Right forelimb (tissue), 1 donor: Measurements from ENCODE around the gene PRKCQ.

Source experiments
- DNase-seq: peaks from one replicate; pipeline ENCODE4 v3.0.0-alpha.2; 2018

PRKCQ gene

DNA sequence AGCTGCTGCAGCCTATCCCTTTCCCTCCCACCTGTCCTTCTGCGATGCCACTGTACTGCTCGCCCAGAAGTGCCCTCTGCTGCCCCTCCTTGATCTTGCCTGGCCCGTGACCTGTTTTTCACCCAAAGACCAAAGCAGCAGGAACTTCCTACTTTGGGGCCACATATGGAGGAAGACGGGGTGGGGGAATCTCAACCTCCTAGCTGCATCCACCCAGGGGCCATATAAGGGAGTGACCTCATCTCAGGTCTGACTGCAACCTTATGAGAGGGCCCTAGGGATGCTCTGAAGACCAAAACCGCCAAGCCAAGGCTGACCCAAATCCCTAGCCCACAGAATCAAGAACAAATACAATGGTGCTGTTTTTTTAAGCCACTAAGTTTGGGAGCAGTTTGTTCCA is 15.7 kb downstream of the PRKCQ start:
- no peak for DNase-seq

DNA sequence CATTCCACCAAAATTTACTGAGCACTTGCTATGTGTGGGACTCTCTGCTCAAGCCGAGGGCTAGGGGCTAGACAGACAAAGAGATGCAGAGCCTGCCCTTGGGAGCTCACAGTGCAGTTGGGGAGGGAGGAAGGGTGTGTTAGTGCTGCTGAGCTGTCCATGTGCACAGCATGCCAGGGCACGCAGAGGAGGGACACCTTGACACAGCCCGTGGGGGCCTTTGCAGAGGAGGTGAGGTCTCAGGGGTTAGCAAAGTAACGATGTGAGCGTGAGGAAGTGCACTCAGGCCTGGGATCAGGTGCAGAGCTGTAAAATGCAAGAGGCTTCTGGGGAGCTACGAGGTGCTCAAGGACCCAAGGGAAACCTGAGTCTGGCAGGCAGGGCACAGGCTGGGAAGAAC is 16.3 kb downstream of the PRKCQ start:
- no peak for DNase-seq

DNA sequence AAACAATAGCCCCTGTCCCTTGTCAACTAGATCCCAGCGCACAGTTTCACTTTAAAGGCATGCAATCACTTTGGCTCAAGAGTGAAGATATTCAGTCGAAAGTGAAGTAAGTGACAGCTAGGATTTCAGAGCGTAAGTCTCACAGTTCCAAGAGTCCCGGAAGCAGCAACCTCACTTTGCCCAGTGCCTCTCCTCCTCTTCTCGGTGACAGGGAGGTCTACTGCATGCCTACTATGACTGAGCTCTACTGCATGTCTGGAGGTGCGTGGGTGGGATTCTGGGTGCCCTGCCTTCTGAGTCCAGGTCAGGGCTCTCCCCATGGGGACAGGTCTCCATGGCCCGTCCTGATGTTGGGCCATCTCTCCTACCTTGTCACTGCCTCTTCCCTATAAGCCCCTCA is 17.0 kb downstream of the PRKCQ start:
- no peak for DNase-seq

DNA sequence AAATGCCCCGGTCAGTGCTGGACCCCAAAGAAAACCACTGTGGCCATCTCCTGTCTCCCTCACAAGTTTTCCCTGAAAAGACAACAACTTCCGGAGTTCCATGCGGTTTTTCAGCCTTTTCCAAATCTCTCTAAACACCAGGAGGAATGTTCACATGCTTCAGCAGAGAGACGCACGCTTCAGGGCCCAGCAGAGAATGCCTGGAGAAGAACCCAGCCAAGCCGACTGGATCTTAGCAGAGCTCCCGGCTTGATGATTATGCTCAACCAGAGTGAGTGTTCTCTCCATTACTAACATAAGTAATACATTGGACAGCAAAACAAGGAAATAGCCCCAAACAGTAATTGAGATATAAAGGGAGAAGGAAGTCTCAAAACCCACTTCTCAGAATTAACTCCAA is 17.9 kb downstream of the PRKCQ start:
- no peak for DNase-seq

DNA sequence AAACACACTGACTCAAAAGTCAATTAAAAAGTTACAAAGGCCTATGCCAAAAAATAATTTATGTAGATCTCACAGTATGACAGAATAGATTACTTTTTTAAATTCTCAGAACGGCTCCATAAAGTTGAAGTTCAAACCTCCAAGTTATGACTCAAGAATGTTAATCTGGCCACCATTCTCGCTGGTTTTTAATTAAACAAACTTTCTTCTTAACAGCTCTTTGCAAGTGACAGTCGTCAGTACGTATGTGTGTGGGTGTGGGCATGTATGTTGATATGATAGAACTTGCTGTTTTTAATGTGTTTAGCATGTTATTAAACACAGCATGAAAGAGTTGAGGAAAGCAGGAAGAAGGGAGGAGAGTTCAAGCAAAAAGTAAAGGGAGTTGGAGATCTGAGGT is 18.5 kb downstream of the PRKCQ start:
- DNase-seq = no peak

DNA sequence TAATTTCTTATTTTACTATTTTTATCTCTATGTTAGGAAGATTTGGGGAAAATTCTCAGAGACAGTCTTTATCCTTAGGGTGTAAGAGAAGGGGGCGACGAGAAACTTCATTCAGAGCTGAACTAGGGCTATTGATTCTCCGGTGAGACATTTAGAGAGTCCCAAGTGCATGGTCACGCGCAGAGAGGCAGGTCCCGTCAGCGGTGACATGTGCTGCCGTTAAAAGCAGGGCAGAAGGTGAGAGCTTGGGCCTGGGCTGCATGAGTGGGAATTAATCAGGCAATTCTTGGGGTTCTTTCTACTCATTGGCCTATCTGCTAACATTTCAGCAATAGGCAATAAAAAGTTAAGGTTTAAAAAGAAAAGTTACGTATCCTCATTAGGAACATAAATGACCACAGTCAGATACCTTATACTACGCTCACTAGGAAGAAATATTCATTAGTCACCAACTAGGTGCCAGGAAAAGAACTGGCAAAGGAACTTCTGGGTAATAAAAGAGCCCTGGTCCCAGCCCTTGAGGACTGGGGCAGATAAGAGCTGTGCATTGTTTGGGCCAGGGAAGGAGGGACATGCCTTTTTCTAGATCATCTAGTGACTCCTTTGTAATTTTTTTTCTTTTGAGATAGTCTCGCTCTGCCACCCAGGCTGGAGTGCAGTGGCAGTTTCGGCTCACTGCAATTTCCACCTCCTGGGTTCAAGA is 21.2 kb downstream of the PRKCQ start:
- no peak for DNase-seq

DNA sequence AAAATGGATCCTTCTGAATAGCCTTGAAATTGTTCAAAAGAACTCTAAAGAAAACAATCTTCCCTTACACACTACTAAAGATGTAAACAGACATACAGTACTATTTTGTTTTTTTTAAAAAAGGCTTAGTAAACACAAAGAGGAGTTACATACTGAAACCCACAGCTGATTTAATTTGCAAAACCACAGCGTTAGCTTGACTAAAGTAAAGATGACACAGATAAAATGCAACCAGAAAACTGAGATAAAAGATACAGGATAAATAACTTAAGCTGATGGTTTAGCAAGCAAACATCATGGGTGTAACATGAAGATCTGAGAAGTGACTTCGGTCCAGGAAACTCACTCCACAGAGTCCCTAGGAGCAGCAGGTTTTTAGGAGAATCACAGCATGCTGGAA is 21.8 kb downstream of the PRKCQ start:
- DNase-seq = no peak

DNA sequence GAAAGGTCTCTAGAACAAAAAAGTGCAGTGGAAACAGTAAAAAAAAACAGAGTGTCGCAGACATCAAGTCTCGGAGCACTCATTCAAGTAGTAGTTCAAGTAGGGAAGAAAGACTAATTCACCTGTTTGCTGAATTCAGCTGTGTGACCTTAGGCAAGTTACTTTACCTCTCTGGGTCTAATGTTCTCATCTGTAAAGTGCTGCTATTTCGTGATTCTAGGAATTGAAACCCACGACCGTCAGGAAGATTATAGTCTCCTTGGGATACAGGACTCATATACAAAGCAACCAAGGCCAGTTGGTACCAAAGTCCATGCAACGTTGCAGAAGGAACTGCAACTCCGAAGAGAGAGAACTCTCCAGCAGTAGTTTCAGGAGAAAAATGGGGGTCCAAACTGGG is 26.1 kb downstream of the PRKCQ start:
- DNase-seq = no peak

DNA sequence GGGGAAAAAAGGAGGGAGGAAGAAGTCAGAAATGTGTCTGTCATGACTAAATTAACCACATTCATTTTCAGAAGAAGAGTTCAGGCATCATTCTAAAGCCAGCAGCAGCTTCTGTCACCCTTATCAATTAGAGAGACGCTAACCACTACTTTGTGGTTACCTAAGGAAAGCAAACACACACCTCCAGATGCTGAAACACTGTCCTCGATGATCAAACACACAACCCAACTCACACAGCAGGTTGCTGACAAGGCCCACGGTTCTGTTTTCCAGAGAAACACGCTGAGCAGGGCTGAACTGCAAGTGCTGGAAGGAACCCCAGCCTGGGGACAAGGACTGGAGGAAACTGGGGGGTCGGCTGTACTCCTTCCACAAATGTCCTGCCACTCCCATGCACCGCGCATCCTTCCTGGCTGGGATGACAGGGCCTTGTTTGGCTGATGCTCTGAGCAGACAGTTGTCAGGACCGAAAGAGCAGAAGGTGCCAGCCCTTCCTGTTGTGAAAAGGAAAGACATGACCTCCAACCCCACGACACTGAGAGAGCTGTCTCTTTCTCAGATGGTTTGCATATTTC is 36.6 kb downstream of the PRKCQ start:
- DNase-seq = no peak

DNA sequence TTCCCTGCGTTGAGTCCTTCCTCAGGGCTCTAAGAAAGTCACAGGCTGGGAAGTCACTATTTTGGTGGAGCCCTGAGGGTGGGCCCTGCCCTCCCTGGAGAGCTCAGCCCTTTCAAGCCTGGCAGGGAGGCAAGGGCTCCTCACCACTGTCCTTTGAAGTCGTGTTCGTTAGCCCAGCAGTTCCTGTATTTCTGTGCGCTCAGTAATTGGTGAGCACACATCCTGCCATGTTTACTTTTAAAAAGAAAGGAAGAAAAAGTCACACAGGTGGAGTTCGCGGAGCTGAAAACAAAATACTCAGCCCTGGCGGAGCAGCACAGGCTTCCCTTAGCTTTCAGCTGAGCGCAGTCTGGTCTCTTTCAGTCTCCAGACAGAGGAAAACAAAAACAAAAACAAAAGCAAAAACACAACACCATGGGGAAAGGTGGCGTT is 37.1 kb downstream of the PRKCQ start:
- DNase-seq = no peak

DNA sequence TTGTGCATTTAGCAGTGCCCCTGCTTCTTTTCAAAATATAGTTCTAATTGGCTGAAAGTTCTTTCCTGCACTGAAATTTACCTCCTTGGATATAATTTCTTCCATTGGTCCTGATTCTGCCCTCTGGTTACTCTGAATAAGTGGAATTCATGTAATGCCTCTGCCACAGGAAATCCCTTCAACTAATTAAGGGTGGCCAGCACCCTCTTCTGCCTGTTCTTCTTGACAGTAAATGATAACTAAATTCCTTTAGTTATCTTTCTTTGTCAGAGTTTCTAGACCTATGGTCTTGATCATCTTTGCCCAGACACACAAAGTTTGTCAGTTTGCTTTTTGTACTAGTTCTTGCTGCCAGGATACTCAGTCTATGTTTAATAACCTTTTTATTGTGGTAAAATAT is 40.2 kb downstream of the PRKCQ start:
- DNase-seq = no peak

DNA sequence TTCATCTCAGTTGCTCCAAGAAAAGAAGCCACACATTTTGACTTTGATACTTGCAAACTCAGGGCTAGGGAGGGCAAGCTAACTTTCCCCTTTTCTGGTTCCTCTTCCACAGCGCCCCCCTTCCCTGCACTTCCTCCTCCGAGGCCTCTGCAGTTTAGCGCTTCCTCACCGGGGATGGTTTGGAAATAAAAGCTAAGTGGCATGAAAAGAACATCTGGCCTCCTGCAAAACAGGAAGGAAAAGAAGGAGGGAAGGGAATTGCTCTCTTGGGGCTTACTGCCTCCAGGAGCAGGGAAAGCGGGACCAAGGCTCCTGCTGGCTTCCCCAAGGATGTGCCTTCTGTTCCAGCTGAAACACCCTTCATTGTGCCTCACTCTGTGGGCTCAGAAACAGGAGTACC is 42.3 kb downstream of the PRKCQ start:
- DNase-seq = no peak

DNA sequence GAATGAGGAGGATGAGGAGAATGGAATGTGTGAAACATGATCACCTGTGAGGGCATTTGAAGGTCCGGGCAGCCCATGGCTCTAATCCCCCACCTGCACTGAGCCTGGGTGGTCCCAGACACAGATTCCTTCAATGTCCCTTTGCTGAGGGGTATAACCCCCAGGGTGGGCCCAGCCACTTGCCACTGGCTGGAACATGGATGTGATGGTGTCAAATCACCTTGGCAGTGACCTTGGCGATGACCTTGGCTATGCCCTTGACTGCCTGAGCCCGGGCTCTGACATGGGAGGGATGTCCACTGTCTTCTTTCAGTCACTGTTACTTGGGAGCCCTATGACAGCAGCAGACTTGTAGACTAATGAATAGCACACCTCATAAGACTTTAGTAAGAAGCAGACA is 44.0 kb downstream of the PRKCQ start:
- DNase-seq = no peak

DNA sequence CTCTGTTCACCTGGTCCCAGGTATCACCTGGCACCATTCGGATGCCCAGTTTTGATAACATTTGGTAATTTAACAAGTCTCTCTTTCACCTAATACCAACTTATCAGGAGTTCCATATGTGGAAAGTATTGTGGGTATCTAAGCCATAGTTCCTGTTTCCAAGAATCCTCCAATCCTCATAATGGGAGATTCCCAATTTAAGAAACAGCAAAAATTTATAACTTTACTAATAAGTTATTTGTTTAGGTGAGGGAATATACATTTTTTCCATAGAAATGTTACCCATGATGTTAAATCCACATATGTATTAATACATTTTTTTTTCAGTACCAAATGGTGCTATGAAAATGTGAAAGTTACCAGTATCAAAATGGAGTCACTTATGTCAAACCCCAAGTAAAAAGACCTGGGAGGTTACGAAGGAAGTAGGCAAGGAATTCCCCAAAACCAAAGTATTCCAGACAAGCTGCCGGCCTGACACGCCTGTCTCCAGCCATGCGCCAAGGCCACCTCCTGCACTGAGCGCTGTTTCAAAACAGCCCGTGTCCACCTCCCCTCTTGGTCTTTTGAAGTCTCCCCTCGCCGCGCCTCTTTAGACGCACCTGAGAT is 44.8 kb downstream of the PRKCQ start:
- DNase-seq = no peak

DNA sequence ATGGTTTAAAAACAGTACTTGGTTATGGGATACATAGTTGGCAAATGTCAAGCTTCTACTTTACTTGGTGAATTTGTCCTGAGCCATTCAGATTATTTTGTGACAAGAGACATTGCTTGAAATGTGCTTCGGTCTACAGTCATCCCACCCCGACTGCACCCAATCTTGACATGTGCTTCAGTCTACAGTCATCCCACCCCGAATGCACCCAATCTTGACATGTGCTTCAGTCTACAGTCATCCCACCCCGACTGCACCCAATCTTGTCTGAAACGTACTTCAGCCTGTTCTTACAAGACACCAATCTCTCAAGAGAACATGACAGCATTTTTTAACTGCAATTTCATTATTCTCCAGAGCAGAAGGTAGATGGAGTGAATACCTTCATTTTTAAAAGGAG is 47.8 kb downstream of the PRKCQ start:
- no peak for DNase-seq

DNA sequence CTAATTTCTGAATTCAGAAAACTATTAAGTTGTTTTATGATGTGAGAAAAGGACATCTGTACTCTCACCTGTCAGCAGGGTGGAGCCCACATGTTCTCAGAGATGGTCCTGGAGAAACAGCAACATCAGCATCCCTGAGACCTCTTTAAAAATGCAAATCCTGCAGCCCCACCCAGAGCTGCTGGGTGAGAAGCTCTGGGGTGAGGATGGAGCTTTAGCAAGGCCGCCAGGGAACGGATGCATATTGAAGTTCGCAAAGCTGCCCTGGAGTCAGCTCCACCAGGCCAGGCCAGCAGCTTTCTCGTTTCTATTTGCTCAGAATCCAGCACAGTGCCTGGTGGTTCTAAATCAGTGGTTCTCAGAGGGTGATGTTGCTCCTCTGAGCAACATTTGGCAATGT is 49.1 kb downstream of the PRKCQ start:
- no peak for DNase-seq

DNA sequence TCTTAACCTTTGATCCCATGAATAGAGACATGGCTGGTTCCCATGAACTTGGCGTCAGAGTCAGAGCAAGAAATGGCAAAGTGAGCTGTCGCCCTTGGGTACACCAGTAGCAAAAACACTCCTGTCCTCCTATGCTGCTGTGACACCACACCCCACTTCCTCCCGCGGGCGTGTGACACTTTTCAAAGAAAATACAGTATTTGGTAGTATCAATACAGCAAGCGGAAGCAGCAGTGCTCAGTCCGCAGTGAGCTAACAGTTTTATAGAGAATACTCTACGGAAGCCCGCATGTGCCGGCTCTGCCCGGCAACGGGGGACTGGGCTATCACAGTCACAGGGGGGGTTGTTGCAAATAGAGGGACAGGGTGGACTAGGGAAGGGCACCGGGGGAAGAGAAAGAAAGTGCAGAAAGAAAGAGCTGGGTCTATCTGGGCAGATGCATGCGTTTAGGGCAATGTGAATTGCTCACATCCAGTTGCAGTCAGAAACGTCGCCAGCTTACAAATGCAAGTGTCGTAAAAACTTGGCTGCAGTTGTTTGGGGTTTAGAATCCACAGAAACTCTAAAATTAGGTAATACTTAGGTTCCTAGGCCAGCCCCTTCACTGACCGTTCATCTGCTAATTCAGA is 49.8 kb downstream of the PRKCQ start:
- DNase-seq = no peak

DNA sequence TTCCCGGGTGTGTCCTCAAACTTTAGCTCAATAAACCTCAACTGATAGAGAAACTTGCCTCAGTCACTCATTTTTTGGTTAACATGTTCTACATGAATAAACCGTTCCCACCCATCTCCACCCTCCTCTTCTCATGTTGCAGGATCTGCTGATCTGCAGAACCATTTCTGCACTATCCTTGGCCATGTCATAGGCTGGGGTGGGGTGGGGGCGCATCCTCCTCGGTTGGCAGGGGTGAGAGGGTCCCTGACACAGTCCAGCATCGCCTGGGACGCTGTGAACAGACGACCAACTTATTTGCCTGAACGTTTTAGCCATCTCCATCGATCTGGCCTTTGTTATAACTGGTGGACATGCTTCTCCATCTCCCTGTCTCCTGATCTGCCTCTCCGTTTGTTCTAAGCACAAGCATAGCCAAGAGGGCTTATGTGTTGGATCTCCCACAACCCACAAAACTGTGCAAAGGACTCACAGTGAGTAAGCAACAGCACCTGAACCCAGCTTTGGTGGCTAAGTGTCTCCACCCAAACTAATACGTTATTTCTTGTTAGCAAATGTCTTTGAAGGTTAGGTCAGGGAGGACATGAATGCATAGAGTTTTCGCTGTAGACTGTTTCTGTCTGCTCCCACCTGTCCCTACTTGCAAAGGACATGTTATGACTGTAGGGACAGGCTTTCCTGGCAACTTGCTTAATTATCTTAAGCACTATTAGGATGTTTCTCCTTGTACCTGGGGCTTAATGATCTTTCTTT is 51.7 kb downstream of the PRKCQ start:
- DNase-seq = no peak

DNA sequence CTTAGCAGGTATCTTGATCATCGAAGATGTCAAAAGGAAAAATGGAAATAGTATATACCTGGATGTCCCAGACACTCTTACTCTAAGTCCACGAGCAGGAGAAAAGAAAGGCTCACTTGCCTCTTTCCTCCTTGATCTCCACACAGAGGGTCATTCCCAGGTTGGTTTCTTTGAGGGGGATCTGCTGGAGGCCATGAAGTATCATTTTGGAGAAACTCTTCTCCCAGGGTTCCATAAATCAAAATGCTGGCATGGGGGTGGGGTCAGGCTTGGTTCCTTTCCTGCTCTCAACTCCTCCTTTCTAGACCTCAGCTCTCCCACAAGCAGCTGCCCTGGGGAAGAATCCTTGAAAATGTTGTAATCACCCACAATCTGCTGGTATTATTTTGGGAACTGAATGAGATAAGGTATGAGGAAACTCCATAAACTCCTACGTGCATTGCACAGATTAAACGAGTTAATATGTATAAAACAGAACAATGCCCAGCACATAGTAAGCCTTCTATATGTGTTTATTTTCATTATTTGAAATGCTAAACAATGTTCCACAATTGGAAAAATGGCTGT is 54.4 kb downstream of the PRKCQ start:
- no peak for DNase-seq

DNA sequence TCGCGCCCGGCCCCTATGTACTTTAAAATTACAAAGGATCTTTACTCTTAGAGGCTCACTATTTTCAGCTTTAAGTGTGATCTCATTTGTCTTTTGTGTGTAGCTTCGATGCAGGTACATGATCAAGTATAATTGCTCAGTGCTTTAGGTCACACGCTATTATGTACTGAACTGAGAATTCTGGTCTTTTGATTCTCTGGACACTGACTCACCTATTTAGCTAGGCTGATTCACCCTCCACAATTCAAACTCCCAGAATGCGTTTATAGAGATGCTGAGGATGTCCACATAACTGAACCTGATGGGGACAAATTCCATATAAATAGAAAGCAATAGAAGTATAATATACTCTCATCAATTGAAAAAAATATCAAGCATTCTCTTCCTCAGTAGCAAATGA is 57.8 kb downstream of the PRKCQ start:
- DNase-seq = no peak

DNA sequence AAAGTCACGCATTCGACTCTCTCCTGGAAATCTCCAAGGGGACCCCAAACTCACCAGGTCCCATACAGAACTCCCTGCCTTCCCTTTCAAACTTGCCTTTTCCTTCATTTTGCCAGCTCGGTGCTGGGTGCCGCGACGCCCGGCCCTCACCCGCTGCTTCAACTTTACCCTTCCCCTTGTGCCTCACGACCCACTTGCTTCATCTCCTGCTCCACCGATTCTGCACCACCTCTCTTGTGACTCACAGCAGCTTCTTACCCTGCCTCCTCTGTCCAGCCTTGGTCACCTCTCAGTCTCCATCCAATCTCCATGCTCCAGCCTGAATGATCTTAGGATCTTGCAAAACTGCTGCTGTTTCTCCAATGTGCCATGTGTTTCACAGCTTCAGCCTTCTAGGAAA is 59.9 kb downstream of the PRKCQ start:
- DNase-seq = no peak

DNA sequence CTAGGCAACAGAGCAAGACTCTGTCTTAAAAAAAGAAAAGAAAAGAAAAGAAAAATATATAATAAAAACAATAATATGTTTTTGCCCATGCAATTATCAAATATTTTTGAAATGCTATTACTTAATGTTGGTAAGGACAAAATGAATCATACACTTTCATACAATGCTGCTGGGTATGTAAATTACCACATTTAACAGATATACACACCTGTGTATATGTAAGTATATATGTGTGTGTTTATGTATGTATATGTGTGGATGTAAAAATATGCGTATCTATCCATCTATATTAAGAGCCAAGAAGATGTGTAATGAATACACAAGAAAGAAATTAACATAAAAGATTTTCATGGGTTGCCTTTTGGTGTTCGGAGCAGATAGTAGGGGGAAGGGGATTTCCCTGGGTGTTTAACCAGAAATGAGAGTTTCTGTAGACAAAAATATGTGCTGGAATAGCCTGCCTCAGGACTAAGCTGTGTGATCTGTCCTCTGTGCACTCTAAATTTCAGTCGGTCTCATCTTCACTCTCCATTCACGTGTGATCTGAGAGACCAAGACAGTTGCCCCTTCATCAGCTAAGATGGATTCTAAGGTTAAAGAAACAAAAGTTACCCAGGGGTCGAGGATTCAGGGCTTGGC is 61.2 kb downstream of the PRKCQ start:
- no peak for DNase-seq

DNA sequence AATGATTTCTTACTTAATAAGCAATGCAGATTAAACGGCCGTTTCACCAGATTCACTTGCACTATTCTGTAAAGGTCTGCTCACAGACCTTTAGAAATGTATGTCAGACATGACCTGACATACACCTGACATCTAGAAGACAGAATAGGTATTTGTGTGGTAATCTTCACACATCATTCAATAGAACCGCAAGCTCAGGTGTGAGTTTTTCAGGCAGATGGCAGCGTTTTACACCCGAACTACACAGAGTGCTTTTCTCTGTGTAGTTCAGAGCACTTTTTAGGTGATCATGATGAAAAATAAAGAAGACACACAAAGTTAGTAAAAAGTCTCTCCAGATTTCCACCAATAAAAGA is 63.2 kb downstream of the PRKCQ start:
- DNase-seq = no peak
